ENCODE measurements around the gene TCF23.
"Not testable (repeated sequence)": the region's sequence is repeated elsewhere in the genome, so short reads cannot be mapped to it uniquely, and the experiment has no call there.

Gene TCF23

DNA sequence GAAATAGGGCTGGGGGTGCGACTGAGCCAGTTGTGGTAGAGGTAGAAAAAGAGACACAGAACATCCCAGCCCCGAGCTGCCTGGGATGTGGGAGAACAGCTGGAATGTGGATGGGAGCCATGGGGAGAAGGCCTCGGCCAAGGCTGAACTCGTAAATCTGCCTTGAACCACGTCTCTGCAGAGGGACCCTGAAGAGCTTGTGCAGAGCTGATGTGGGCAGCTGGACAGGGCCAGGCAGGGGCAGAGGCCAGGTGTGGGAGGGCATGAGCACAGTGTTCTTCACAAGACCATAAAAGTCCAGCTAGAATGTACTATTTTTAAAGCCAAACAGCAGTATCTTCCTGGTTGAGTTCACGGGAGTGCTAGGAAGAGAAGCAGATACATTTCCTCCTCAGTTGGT, 5.7 kb downstream of the TCF23 start:
- DNase-seq (ENCODE audit: low read depth in 2 of 2) = no peak

DNA sequence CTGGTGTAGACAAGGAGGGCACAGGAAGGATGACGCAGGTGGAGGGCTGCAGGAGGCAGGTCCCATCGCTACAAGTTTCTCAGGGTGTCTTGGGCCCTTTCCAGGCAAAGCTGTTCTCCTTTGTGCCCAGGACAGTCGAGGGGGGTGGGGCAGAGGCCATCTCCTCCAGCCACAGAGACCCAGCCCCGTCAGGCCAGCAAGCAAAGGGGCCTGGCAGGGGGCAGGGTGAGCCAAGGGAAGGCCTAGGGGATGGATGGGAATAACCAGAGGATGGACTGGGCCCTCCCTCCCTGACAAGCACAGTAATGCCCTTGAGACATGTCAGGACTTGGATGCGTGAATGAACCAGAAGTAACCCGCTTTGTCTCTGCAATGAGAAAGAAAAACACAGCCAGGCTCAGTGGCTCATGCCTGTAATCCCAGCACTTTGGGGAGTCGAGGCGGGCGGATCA, 6.3 kb downstream of the TCF23 start:
- no peak for DNase-seq (ENCODE audit: low read depth in 2 of 2)

DNA sequence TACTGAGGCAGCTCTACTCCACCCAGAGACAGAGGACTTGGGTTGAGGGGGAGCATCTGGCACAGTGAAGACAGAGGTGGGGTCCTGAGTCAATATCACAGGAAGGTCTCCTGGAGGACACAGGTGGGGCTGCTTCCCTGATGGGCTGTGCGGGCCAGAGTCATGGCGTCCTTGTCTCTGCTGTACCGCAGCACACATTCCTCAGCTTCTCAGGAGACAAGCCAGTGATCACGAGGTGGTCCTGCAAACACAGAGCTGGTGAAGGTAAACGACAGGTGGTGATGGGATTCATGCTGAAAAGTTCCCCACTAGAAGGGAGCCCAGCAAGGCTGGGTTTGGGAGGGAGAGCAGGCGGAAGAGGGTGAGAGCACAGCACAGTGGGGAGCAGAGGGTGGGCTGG, 9.7 kb downstream of the TCF23 start:
- DNase-seq (ENCODE audit: low read depth in 2 of 2) = no peak

DNA sequence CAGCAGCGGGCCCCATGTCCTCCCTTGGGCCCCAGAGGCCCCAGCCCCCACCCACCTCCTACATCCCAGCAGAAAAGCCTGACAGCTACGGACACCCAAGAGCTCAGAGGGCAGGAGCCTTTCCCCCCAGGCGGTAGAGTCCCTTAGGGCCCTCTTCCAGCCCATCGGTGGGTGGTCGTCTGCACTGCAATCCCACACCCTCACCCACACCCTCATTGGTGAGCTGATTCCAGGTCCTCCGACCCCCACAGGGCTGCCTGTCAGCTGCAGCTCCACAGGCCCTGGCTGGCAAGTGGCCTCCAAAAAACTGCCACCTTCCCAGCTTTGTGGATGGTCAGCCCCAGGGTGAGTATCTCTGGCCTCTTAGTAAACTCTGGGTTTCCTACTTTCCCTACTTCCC, 10.5 kb downstream of the TCF23 start:
- DNase-seq (ENCODE audit: low read depth in 2 of 2) = no peak

DNA sequence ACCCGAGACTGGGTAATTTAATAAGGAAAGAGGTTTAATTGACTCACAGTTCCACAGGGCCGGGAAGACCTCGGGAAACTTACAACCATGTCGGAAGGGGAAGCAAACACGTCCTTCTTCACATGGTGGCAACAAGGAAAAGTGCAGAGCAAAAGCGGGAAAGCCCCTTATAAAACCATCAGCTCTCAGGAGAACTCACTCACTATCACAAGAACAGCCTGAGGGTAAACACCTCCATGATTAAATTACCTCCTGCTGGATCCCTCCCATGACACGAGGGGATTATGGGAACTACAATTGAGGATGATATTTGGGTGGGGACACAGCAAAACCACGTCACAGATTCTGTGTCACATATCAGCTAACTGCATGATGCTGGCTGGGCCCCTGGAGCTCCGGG, 11.4 kb downstream of the TCF23 start:
- no peak for DNase-seq (ENCODE audit: low read depth in 2 of 2)

DNA sequence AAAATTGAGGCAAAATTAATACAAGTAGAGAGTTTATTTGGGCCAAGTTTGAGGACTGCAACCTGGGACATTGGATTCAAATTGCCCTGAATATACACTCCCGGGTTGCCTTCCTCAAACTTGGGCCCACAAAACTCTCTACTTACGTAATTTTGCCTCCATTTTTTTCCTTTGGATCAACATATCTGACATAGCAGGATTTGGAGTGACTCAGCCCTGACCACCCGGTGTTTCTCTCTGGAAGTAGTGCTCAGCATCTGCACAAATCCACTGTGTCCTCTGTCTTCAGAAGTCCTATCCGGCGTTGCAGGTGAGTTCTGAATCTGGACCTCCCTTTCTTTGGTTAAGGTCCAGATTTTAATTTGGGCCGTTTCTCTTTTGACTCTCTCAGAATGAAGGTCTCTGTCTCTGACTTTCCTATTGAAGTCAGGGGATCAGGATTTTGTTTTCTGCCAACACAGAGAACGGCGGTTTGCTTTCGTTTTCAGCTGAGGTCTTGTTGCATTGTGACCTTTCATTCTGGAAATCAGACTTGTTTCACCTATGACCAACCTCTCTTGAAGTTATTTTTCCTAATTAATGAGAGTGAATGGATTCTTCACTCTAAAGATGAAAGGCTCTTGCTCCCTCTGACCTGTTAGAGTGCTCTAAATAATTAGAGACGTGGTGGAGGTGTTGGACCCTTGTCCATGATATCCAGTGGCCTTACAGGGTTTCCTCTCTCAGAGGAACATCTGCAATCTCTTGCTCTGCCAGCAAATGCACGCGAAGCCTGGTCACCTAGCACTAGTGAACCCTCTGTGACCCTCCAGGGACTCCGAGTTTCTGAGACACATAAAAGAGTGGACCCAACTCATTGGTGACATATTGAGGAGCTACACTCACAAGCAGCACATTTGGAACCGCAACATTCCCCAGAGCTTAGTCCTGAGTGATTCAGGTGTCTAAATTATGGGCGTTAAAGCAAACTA, 13.6 kb downstream of the TCF23 start:
- DNase-seq (ENCODE audit: low read depth in 2 of 2) = no peak

DNA sequence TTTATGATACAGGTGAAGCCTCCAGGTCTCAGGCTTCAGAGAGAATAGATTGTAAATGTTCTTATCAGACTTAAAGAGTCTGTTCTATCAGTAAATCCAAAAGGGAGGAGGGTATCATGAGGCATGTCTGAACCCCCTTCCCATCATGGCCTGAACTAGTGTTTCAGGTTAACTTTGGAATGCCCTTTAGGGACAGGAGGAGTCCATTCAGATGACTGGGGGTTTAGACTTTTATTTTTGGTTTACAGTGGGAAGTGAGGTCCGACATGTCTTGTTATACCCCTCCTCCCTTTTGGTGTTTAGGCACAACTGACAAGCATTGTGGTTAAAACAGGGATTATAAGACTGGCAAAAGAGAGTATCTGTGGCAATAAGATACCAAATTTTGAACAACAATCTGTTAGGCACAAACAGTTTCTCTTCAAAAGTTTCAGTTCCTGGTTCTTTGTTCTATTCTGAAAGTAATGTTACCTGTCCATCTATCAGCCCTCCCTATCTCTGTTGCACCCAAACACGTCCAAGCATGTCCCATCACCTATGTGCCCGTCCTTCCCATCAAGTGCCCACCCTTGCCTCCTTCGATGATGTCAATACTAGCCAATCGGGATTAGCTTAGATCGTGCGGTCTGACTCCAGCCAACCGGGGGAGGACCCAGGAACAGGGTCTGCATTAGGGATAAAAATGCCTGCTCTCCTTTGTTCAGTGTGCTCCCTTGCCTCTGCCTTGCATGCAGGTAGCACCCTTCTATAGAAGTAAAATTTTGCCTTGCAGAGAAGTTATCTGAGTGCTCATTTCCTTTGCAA, 16.4 kb downstream of the TCF23 start:
- DNase-seq (ENCODE audit: low read depth in 2 of 2) = no peak

DNA sequence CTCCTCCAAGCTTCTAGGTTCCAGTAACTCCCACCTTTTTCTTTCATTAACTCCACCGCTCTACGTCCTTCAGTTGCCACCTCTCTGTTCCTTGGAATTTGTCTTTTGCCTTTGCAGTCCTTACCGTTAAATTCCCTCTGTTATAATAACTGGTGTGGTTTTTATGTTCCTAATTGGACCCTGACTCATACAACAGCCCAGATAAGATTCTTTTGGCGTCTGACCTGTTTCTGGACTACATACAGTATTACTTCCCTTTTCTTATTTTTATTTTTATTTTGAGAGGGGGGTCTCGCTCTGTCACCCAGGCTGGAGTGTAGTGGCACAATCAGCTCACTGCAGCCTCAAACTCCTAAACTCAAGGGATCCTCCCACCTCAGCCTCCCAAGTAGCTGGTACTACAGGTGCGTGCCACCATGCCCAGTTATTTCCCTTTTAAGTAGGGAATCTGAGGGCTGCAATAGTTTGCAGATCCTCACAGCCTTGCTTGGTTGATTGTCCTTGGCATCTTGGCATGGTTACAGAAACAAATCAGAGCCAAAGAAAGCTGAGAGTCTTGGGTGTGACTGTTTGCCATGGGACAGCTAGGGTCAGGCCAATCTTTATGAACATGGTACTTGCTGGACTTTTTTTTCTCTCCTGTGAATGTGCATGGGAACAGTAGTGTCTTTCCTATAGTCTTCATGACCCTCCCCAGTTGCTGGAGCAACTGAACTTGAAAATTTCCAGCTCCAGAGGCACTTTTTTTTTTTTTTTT, 22.0 kb downstream of the TCF23 start:
- no peak for DNase-seq (ENCODE audit: low read depth in 2 of 2)

DNA sequence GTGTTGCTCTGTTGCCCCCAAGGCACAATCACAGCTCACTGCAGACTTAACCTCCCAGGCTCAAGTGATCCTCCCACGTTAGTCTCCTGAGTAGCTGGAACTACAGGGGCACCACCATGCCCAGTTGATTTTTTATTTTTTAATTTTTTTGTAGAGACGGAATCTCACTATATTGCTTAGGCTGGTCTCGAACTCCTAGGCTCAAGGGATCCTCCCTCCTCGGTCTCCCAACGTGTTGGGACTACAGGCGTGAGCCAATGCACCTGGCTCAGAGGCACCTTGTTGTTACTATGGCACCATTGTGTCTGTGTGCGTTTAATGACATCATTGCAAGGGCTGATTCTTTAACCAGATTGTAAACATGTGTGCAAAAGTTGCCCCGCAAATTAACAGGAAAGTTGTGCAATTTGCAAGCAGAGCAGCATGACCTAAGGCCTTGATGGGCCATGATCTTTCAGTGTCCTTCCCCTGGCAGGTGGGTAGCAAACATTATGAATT, 22.6 kb downstream of the TCF23 start:
- DNase-seq (ENCODE audit: low read depth in 2 of 2) = no peak

DNA sequence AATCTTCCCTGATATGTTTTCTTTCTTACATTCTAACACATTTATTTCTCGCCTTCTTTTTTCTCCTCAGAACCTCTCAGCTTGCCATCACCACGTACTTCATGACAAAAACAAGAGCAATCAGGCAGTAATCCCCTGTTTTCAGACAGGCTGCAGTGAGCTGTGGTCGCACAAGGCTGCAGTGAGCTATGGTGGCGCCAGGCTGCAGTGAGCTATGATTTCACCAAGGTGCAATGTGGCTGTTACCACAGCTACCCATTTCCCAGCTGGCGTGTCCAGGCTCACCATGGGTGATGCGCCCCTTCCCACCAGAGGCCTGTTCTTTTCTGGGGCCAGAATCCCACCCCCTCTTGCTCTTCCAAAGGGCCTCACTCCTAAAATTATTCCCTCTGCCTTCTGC, 25.8 kb downstream of the TCF23 start:
- no peak for DNase-seq (ENCODE audit: low read depth in 2 of 2)

DNA sequence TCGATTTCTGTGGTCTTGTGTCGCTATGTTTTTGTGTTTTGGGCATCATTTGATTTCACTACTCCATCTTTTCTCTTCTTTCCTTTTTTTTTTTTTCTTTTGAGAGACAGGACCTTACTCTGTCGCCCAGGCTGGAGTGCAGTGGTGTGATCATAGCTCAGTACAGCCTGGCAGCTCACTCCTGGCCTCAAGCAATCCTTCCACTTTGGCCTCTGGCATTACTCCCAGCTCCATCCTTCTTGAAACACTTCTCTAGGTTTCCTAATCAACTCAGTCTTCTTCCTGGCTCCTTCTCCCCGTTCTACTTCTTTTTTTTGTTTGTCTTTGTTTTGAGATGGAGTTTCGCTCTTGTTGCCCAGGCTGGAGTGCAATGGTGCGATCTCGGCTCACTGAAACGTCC, 26.5 kb downstream of the TCF23 start:
- no peak for DNase-seq (ENCODE audit: low read depth in 2 of 2)

DNA sequence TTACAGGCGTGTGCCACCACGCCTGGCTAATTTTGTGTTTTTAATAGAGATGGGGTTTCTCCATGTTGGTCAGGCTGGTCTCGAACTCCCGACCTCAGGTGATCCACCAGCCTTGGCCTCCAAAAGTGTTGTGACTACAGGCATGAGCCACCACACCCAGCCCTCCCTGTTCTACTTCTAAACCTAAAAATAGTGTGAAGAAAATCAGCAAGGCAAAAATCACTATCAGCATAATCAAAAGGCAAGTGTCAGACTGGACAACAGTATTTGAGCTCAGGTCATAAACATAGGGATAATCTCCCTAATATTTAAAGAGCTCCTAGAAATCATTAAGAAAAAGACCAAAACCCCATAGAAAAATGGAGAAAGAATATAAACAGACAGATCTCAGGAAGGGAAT, 27.0 kb downstream of the TCF23 start:
- not testable (repeated sequence) for DNase-seq (ENCODE audit: low read depth in 2 of 2)

DNA sequence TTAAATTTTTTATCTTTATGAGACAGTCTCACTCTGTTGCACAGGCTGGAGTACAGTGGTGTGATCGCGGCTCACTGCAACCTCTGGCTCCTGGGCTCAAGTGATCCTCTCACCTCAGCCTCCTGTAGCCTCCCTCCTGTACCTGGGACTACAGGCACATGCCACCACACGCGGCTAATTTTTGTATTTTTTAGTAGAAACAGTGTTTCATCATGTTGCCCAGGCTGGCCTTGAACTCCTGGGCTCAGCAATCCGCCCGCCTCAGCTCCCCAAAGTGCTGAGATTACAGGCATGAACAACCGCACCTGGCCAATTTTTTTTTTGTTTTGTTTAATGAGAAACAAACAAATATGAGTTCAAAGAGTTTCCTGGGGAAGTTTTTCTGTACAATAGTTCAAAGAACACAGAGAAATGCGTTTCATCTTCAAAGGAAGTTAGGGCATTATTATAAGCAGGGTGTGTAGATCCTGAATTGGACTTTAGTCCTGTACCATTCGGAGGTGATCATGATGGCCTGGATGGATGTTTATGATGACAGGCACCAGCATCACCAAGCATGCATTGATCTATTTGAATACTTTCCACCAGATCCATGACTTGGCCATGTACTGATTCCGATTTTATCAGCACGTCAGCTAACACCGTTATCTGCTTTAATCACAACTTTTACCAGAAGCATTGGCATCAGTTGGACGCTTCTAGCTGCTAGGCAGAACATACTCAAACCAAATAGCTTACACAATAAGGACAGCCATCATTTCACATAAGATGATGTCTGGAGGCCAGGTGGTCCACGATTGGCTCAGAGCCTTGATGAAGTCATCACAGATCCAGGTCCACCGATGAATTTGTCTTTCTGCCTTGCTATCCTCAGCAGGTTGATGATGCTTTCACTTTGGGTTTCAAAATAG, 28.9 kb downstream of the TCF23 start:
- no peak for DNase-seq (ENCODE audit: low read depth in 2 of 2)

DNA sequence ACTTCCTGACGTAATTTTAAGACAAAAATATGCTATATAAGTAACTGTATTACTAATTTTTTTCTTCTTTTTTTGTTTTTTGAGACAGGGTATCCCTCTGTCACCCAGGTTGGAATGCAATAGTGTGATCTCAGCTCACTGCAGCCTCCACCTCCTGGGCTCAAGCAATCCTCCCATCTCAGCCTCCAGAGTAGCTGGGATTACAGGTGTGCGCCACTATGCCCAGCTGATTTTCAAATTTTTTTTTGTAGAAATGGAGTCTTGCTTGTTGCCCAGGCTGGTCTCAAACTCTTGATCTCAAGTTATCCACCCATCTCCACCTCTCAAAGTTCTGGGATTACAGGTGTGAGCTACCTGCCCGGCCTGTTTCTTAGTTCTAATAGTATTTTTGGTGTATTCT, 29.7 kb downstream of the TCF23 start:
- no peak for DNase-seq (ENCODE audit: low read depth in 2 of 2)

DNA sequence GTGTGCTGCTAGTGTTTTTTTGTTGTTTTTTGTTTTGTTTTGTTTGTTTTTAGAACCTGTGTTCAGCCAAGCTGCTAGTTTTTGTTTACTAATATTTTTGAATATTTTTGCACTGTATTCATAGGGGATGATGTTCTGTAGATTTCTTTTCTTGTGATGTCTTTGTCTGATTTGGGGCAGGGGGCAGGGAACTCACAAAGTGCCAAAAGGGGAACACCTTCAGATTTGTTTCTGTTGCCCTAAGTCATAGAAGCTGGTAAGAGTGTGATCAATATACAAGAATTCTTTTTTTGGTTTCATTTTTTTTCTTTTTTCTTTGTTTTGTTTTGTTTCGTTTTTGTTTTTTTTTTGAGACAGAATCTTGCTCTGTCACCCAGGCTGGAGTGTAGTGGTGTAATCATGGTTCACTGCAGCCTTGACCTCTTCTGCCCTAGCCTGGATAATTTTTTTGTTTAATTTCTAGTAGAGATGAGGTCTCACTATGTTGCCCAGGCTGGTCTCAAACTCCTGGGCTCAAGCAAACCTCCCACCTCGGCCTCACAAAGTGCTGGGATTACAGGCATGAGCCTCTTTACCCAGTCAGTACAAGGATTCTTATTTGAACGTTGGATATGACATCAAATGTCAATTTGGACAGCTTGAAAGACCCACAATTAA, 30.7 kb downstream of the TCF23 start:
- DNase-seq (ENCODE audit: low read depth in 2 of 2) = no peak

DNA sequence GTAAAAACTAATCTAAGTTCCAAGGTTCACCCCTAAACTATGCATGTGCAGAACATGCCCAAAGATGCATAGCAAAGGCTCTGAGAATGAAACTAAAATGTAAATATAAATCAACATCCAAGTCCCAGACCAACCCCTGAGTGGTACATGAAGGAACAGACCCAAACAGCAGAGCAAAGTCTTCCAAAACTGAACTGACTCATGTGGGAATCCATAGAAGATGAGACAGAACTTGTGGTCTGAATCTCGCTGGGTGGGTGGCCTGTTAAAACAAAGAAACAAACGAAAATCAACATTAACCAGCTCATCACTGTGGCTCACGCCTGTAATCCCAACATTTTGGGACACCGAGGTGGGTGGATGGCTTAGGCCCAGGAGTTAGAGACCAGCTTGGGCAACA, 33.5 kb downstream of the TCF23 start:
- no peak for DNase-seq (ENCODE audit: low read depth in 2 of 2)

DNA sequence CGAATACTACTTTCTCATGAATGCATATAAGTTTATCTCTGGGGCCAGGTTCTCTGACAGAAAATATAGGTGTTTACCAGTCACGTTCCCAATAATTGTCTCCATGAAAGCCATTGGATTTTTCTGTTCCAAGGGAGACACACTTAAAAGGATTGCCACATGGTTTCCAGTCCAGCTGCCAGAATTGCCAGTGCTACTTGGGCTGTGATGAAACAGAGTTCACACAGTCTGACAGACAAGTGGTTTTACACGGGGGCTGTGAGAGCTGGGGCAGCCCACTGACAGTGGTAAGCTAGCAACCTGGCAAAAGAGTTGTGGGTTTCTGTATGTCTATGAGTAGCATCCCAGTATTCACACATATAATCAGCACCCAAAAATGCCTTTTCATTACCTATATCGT, 35.3 kb downstream of the TCF23 start:
- DNase-seq (ENCODE audit: low read depth in 2 of 2) = no peak

DNA sequence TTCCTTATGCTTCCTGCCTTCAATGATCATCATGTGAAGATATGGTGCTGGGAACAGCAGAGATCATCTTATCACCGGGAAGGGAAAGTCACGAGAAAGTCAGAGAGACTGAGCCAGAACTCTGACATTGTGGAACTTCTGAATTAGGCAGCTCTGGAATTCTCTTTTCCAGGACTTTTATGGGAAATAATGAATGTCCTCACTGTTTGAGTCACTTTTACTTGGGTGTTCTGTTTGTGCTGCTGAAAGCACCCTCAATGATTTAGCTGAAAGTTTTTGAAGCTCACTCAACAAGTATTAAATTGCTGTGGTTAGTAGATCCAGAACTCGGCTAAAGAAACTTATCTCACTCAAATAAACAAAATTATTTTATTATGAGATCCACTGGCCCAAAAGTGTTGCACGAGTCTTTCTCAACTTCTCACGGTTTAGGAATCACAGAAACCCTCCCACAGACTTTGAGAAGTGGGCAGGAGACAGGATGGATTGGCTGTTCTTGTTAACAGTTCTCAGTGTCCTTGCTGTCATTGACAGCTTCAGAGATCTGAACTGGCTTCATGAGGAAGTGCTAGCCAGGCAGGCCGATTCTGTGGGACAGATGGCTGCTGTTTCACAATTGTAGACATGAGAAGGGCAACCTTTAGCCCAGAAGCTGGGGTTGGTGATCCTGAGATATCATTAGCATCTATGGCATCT, 36.7 kb downstream of the TCF23 start:
- no peak for DNase-seq (ENCODE audit: low read depth in 2 of 2)

DNA sequence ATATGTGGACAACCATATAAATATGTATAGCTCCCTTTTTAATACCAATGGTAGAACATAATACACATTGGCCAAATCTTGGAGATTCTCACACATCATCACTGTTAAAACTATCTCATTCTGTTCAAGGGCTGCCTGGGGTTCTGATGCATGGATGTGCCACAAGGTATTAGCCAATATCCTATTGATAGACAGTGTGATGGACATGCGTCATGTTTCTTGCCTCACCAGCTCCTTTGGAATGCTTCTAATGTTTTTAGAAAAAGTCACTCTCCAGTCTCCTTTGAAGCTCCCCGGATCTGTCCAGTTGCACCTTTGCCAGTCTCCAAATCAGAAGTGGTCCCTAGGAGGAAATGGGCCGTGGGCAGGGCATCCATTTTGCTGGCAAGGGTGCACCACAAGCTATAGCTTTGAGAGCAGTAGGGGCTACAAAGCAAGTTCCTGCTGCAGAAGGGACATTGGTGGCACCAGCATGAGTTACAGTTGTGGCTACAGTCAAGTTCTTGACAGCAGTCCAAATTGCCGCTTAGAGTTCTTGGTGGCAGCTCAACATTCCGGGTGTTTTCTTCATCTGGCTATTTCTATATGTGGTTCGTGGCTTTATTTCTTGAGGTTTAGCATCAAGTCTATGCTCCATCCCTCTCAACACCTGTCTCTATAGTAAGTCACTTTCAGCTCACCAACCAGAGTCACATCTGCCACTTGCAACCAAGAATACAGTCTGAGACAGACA, 38.0 kb downstream of the TCF23 start:
- no peak for DNase-seq (ENCODE audit: low read depth in 2 of 2)

All from stimulated activated CD4-positive, alpha-beta T cell treated with anti-CD3 and anti-CD28 coated beads, Interleukin-15, amount 100 ng/mL, for 48 hours (primary cell).